HepG2 (cell line): ENCODE data around the gene WHAMM. TPM values are rescaled to one million over a fixed set of nuclear protein-coding genes. Genes with fewer than 3 reads are reported as not detected.

Experiments
- ATAC-seq: fragments of 200-7000 bp; cut with Tn5 transposase; 3 replicates; pipeline ENCODE4 v1.9.1; 2020; ENCODE audit warnings: mild to moderate bottlenecking, moderate library complexity
- BruUV-seq: library from RNA; stranded (reverse); fragments of 400-500 nt; replicated peaks from 2 replicates; lab custom pipeline; 2021; lab: Mats Ljungman, UMichigan
- CTCF ChIA-PET: fragments of 300-600 bp; formaldehyde crosslinking; extraction: SDS; loops from one replicate; lab custom pipeline; 2021; ENCODE audit warnings: low total read pairs, inconsistent platforms, low intra/inter-chr PET ratio; lab: Yijun Ruan, JAX
- POLR2A ChIA-PET: fragments of 350-600 bp; sonication (Branson Sonifier 250); formaldehyde crosslinking; loops from one replicate; lab custom pipeline; 2020; ENCODE audit warnings: antibody characterized with exemption, inconsistent platforms; lab: Yijun Ruan, JAX
- DNase-seq: peaks from one replicate; pipeline ENCODE4 v3.0.0-alpha.2; 2015; ENCODE audit warnings: low spot score
- FAIRE-seq: peaks from 3 replicates; lab custom pipeline; 2011; peaks lifted over from hg19 to GRCh38; lab: Jason Lieb, UNC
- H2AFZ ChIP-seq: one replicate; pipeline ENCODE4 v1.6.1; 2011; ENCODE audit warnings: low read length, inconsistent platforms
- H3K27ac ChIP-seq: fragments of 300-600 bp; 3 replicates; pipeline ENCODE4 v1.8.0; 2011; ENCODE audit warnings: mixed run types, mild to moderate bottlenecking, mixed read lengths, low read length, inconsistent platforms; ENCODE audit not compliant: insufficient read depth; ENCODE audit errors: extremely low read length
- H3K27me3 ChIP-seq, 2 experiments: fragments of 200-600 bp in 1 of 2; 2 replicates in 1 of 2; 3 replicates in 1 of 2; pipeline versions ENCODE4 v1.6.0 to v1.8.0; 2011; ENCODE audit warnings: low read length in 2 of 2, mild to moderate bottlenecking in 2 of 2, moderate library complexity in 2 of 2, inconsistent platforms in 1 of 2; ENCODE audit not compliant: insufficient read depth in 2 of 2, control insufficient read depth in 1 of 2
- H3K36me3 ChIP-seq, 2 experiments: fragments of 200-600 bp in 1 of 2; replicated peaks in 1 of 2; 2 replicates in 1 of 2; 3 replicates in 1 of 2; pipeline versions ENCODE4 v1.5.1 to v1.8.0; 2011; ENCODE audit warnings: low read length in 2 of 2, inconsistent platforms in 1 of 2; ENCODE audit not compliant: insufficient read depth in 2 of 2, control insufficient read depth in 1 of 2
- H3K4me1 ChIP-seq: 2 replicates; pipeline ENCODE4 v1.5.1; 2012; ENCODE audit warnings: low read length, inconsistent platforms; ENCODE audit not compliant: insufficient read depth
- H3K4me2 ChIP-seq: 2 replicates; pipeline ENCODE4 v1.6.0; 2011; ENCODE audit warnings: low read depth, low read length, inconsistent platforms
- H3K4me3 ChIP-seq, 3 experiments: fragments of 200-600 bp in 1 of 3; sonication (generic), shearing (Covaris generic) in 1 of 3; replicated peaks in 1 of 3; 2 replicates each; pipeline ENCODE4 v1.5.1; 2011 to 2016; ENCODE audit warnings: low read length in 3 of 3, inconsistent platforms in 2 of 3, low read depth in 2 of 3, mild to moderate bottlenecking in 2 of 3, control low read depth in 1 of 3, mixed read lengths in 1 of 3; ENCODE audit not compliant: insufficient read depth in 1 of 3
- H3K79me2 ChIP-seq: one replicate; pipeline ENCODE4 v1.6.1; 2011; ENCODE audit warnings: low read length, inconsistent platforms; ENCODE audit not compliant: insufficient read depth
- H3K9ac ChIP-seq: 2 replicates; pipeline ENCODE4 v1.6.0; 2011; ENCODE audit warnings: mild to moderate bottlenecking, low read depth, low read length, inconsistent platforms; ENCODE audit not compliant: insufficient read depth
- H3K9me3 ChIP-seq: 2 replicates; pipeline ENCODE4 v1.5.1; 2012; ENCODE audit warnings: mild to moderate bottlenecking, low read length
- H4K20me1 ChIP-seq: 2 replicates; pipeline ENCODE4 v1.6.0; 2011; ENCODE audit warnings: inconsistent platforms, mild to moderate bottlenecking, low read length, moderate library complexity; ENCODE audit not compliant: insufficient read depth
- HMG20A ChIP-seq: IDR thresholded peaks from 2 replicates; pipeline ENCODE4 v1.6.1; 2016; ENCODE audit warnings: borderline replicate concordance
- IKZF1 ChIP-seq: fragments of 450-650 bp; IDR thresholded peaks from 2 replicates; pipeline ENCODE4 v1.7.1; 2016
- JUND ChIP-seq: sonication (generic); formaldehyde crosslinking; IDR thresholded peaks from 2 replicates; pipeline ENCODE4 v1.8.0; 2022; ENCODE audit warnings: mild to moderate bottlenecking, missing genetic modification reagents
- KLF13 ChIP-seq: sonication (generic); formaldehyde crosslinking; IDR thresholded peaks from 2 replicates; pipeline ENCODE4 v1.4.0; 2020; ENCODE audit warnings: mild to moderate bottlenecking, missing genetic modification reagents
- RBM22 ChIP-seq: fragments of 200-400 bp; formaldehyde crosslinking; optimal IDR thresholded peaks from 2 replicates; pipeline ENCODE3; 2017; ENCODE audit warnings: mild to moderate bottlenecking, low read length, moderate library complexity
- RFX3 ChIP-seq: IDR thresholded peaks from 2 replicates; pipeline ENCODE4 v1.6.1; 2016; ENCODE audit warnings: missing biosample characterization, missing genetic modification reagents
- TFDP2 ChIP-seq: sonication (generic); formaldehyde crosslinking; IDR thresholded peaks from 2 replicates; pipeline ENCODE4 v1.4.0; 2020; ENCODE audit warnings: missing genetic modification reagents
- ZNF292 ChIP-seq: sonication (generic); formaldehyde crosslinking; IDR thresholded peaks from 2 replicates; pipeline ENCODE4 v1.8.1; 2022; ENCODE audit warnings: mild to moderate bottlenecking, low read depth, missing genetic modification reagents, borderline replicate concordance
- ZNF550 ChIP-seq: sonication (generic); formaldehyde crosslinking; IDR thresholded peaks from 2 replicates; pipeline ENCODE4 v1.4.0; 2020; ENCODE audit warnings: mild to moderate bottlenecking, missing genetic modification reagents, borderline replicate concordance
- ZNF564 ChIP-seq: sonication (generic); formaldehyde crosslinking; IDR thresholded peaks from 2 replicates; pipeline ENCODE4 v1.8.1; 2023; ENCODE audit warnings: mild to moderate bottlenecking, missing genetic modification reagents
- ZNF7 ChIP-seq: IDR thresholded peaks from 2 replicates; pipeline ENCODE4 v1.6.1; 2016; ENCODE audit warnings: missing biosample characterization, missing genetic modification reagents
- WGBS: methylation state at CpG from one replicate; pipeline ENCODE4 v1.1.6; 2017; ENCODE audit warnings: low lambda C conversion rate; 5-methylcytosine and 5-hydroxymethylcytosine counted together
- in situ Hi-C: cut with HindIII; loops from 2 replicates; pipeline ENCODE4 v1.10.0; 2017; ENCODE audit warnings: low pct_unique_long_range_greater_than_20kb; ENCODE audit not compliant: extremely low pct_ligation_motif_present
- intact Hi-C: fragments of 100-400 bp; cut with micrococcal nuclease; formaldehyde crosslinking; loops from one replicate; pipeline ENCODE4 v1.10.0; 2022; ENCODE audit not compliant: unreplicated experiment
- polyA plus RNA-seq, 8 experiments: library from polyadenylated mRNA; depleted of rRNA in 3 of 8; stranded (reverse) in 7 of 8; unstranded in 1 of 8; fragments of >200 nt; fragmentation: Illumina TruSeq in 4 of 8; extraction: Trizol in 4 of 8; gene quantifications; 2 replicates each; pipeline versions ENCODE4 v1.2.1 to v1.2.3, GENCODE V29; 2011 to 2016; ENCODE audit warnings: low read depth in 4 of 8, missing spikeins in 1 of 8, mixed read lengths in 1 of 8; ENCODE audit not compliant: insufficient read depth in 1 of 8
- total RNA-seq, 5 experiments: library from RNA; depleted of rRNA; stranded (reverse); fragments of >200 nt; fragmentation: Illumina TruSeq; extraction: Trizol; gene quantifications; 2 replicates each; pipeline ENCODE4 v1.2.3, GENCODE V29; 2016; ENCODE audit warnings: low read depth in 1 of 5

WHAMM gene
- total and polyA plus RNA-seq, 2 of the 13 experiments (the other 11 are each of a cell fraction or from before 2014, with no cell fraction given) = 2.9 to 3.0 TPM

- 55% methylated on average over 11 of the region's 11 CpGs for WGBS
- TF ChIP-seq JUND (no peak), RBM22 (no peak), IKZF1 (no peak), ZNF564 (CRISPR knock-in tag) (no peak), HMG20A (no peak), ZNF550 (CRISPR knock-in tag) (no peak), RFX3 (no peak), ZNF292 (no peak)
- TF ChIP-seq, all 625 proteins: peak for 0
- ATAC-seq = no peak
Observed at GRCh38 chr15:82790321-82790720, 19.1 kb upstream of the WHAMM start.

GRCh38 chr15:82792068-82792467, 17.4 kb upstream of the WHAMM start:
- no peak for DNase-seq
- no peak overlapping the region for H2AFZ ChIP-seq
- in situ Hi-C loops (no loop called here), intact Hi-C loops (no loop called here)
- no peak for ATAC-seq
- ChIA-PET POLR2A (no interaction called here), CTCF (no interaction called here)
- no peaks in the 10 kb centered on the region for H4K20me1 ChIP-seq
- 0% methylated on average over 1 of the region's 1 CpG for WGBS
- H3K4me1 ChIP-seq = no peaks in the 10 kb centered on the region; the same call in 1 of the 2 replicates
- no peak for TF ChIP-seq KLF13
- TF ChIP-seq ZNF7 (CRISPR knock-in tag) = peak; percentile 86
- TF ChIP-seq TFDP2 (CRISPR knock-in tag) = no peak
- H3K27me3 ChIP-seq = no peaks in the 10 kb centered on the region; a peak in 2 of 5 replicates
- no peaks in the 10 kb centered on the region for H3K9me3 ChIP-seq
- H3K79me2 ChIP-seq = no peaks in the 10 kb centered on the region
- H3K9ac ChIP-seq = no peak overlapping the region
- FAIRE-seq = no peak
- no peak overlapping the region for H3K27ac ChIP-seq
- no peak overlapping the region for H3K4me2 ChIP-seq
- BruUV-seq = no TSS peak
- H3K4me3 ChIP-seq = no peak overlapping the region
- H3K36me3 ChIP-seq = no peaks in the 10 kb centered on the region

More at GRCh38 chr15:82790321-82790720, 19.1 kb upstream of the WHAMM start:
- no peaks in the 10 kb centered on the region; the same call in 1 of the 2 replicates for H3K4me1 ChIP-seq
- H4K20me1 ChIP-seq = no peaks in the 10 kb centered on the region
- POLR2A ChIA-PET = no interaction called here
- BruUV-seq = no TSS peak
- no peak overlapping the region for H2AFZ ChIP-seq
- DNase-seq (no peak), FAIRE-seq (no peak)
- H3K27ac ChIP-seq = no peak overlapping the region
- no peaks in the 10 kb centered on the region for H3K79me2 ChIP-seq
- H3K9ac ChIP-seq = no peak overlapping the region
- CTCF ChIA-PET = no interaction called here
- no peaks in the 10 kb centered on the region for H3K9me3 ChIP-seq
- no peak overlapping the region for H3K4me3 ChIP-seq
- in situ Hi-C loops (no loop called here), intact Hi-C loops (no loop called here)
- H3K4me2 ChIP-seq = no peak overlapping the region
- no peaks in the 10 kb centered on the region; a peak in 1 of 5 replicates for H3K27me3 ChIP-seq
- no peaks in the 10 kb centered on the region for H3K36me3 ChIP-seq
